Dedifferentiated amniotic fluid mesenchymal stem cell (primary cell): ENCODE results near the gene ZDHHC17.
"Not testable (repeated sequence)": the region's sequence is repeated elsewhere in the genome, so short reads cannot be mapped to it uniquely, and the experiment has no call there.

Experiments used
- DNase-seq: peaks from one replicate; pipeline ENCODE4 v3.0.0-alpha.2; 2016; ENCODE audit errors: extremely low spot score

ZDHHC17 gene, protein sequence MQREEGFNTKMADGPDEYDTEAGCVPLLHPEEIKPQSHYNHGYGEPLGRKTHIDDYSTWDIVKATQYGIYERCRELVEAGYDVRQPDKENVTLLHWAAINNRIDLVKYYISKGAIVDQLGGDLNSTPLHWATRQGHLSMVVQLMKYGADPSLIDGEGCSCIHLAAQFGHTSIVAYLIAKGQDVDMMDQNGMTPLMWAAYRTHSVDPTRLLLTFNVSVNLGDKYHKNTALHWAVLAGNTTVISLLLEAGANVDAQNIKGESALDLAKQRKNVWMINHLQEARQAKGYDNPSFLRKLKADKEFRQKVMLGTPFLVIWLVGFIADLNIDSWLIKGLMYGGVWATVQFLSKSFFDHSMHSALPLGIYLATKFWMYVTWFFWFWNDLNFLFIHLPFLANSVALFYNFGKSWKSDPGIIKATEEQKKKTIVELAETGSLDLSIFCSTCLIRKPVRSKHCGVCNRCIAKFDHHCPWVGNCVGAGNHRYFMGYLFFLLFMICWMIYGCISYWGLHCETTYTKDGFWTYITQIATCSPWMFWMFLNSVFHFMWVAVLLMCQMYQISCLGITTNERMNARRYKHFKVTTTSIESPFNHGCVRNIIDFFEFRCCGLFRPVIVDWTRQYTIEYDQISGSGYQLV

DNA sequence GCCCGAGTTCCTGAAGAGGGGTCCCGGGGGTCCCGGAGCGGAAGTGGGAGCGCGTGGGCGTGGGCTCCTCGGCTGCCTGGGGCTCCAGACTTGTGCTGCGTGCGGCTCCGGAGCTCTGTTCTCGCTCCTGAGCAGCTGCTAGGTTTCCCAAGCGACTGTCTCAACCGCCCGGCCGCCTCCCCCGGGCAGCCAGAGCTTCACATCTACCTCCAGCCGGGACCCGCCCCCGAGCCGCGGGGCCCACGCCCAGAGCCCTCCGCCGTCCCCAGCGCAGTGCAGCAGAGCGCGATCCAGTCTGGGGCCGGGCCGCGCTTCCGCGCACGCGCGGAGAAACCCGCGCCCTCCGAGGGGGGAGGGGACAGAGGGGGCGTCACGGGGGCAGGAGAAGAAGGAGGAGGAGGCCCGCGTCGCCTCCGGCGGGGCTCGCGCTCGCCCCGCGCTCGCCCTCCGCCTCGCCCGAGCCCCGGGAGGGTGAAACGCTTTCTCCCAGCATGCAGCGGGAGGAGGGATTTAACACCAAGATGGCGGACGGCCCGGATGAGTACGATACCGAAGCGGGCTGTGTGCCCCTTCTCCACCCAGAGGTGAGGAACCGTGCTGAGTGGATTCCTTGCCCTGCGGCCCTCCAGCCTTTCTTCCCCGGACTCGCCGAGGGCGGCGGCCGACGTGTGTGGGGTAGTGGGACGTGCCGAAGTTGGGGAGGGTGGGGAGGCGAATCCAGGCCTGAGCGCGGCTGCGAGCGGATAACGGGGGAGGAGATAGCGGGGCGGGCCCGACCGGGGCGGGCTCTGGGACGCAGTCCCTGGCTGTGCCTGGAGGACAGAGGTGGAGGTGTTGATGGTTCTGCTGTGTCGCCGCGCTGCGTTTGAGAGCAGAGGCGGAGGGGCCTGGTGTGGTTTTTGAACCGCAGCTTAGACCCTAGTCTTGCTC lies at the start of gene ZDHHC17:
Gene ZDHHC17, plus strand, starts transcription at position 370 of the 930 bp plus-strand sequence. Its CDS starts 122 bp downstream, at position 492.
- DNase-seq, result peak; percentile 89

DNA sequence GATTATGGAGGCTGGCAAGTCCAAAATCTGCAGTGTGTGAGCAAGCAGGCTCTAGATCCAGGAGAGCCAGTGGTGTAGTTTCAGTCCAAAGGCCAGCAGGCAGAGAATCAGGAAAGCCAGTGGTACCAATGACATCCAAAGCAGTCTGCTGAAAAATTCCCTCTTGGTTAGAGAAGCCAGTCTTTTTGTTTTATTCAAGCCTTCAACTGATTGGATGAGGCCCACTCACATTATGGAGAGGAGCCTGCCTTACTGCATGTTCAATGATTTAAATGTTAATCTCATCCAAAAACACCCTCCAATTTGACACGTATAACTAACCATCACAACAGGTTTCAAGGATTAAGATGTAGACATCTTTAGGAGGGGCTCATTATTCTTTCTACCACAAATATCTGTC lies 49.5 kb upstream of the ZDHHC17 start:
- no peak for DNase-seq

DNA sequence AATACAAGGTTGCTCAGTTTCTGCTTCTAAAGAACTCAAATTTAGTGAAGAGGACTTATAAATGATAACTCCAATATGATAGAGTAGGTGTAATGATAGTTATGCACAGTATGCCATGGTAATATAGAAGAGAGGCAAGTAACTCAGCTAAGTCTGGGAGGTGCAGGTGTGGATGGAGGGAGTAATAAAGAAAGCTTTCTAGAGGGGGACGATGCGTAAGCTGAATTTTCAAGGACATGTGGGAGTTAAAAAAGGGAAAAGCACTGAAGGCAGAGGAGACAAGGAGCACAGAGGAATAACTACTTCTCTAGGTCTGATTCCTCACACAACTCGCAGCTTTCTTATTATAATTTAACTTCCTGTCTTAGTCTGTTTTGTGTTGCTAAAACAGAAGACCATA lies 49.1 kb upstream of the ZDHHC17 start:
- no peak for DNase-seq

DNA sequence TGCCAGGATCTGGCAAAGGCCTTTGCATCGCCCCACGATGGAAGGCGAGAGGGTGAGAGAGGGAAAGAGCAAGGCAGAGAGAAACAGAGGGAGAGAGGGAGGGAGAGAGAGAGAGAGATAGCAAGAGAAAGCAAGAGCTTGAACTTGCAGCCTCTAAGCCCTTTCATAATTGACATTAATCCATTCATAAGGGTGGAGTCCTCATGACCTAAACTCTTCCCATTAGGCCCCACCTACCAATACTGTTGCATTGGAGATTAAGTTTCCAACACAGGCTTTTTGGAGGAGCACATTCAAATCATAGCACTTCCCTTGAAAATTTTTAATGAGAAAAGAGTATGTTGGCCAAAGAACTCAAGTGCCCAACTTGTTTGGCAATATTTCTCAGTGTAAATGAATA lies 48.6 kb upstream of the ZDHHC17 start:
- no peak for DNase-seq

DNA sequence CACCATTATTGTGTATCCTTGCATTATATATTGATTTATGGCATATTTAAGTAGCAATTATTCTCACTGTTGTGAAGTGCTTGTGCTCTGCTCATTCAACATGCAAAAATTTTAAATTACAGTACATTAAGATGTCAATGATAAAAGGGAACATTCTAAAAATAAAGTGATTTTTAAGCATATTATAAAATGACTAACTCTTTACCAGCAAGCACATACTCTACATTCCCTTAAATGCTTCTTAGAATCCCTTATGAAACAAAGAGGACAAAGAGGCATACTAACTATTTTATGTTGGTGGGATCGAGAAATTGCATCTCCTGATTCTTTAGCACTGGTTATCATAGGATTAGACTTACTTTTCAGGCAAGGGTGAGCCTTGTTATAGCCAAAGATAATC lies 46.6 kb upstream of the ZDHHC17 start:
- DNase-seq, result no peak

DNA sequence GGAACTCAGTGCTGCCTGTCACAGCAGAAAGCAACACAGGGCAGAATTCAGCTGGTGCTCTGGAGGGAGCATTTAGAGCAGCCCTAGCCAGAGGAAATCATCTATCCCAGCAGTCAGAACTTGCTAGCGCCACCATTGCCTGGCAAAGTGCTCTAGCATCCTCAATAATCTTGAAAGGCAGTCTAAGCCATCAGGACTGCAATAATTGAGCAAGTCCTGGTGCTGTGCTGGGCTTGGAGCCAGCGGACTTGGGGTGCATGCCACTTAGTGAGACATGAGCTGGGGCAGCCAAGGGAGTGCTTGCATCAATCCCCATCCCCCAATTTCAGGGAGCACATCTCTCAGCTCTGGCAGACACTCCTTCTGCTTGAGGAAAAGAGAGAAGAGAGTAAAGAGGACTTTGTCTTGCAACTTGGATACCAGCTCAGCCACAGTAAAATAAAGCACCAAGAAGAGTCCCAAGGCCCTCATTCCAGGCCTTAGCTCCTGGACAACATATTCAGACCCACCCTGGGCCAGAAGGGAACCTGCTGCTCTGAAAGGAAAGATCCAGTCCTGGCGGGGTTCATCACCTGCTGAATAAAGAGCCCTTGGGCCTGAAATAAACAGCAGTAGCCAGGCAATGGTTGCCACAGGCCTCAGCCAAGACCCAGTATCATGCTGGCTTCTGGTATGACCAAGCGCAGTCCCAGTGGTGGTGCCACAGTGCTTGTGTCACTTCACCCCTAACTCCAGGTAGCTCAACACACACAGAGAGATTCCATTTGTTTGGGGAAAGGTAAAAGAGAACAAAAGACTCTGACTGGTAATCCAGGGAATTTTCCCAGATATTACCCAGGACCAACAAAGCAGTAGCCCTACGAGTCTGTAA lies 44.5 kb upstream of the ZDHHC17 start:
- DNase-seq, result no peak

DNA sequence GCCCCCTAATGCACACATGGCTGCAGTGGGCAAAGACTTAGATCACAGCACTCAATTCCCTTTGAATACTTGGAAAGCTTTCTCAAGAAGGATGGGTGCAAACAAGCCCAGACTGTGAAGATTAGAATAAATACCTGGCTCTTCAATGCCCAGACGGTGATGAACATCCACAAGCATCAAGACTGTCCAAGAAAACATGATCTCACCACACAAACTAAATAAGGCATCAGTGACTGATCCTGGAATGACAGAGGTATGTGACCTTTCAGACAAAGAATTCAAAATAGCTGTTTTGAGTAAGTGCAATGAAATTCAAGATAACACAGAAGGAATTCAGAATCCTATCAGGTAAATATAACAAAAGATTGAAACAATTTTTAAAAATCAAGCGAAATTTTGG lies 43.8 kb upstream of the ZDHHC17 start:
- DNase-seq, result peak; percentile 24

DNA sequence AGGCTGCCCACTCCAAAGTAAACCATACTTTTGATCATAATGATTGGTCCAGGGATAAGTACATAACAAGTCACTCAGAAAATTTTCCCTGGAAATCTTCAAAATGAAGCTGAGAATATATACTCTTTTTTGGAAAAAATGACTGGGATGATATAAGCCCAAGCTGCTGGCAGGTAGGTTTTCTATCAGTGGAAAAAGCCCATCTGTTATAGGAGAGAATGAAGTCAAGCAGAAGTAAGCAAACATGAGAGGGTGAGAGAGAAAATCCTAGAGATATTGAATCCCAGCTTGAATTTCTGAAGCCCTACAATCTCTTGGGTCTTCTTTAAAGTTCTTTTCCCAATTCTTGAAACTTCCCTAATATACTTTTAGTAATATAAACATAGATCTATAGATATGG lies 37.3 kb upstream of the ZDHHC17 start:
- DNase-seq, result no peak

DNA sequence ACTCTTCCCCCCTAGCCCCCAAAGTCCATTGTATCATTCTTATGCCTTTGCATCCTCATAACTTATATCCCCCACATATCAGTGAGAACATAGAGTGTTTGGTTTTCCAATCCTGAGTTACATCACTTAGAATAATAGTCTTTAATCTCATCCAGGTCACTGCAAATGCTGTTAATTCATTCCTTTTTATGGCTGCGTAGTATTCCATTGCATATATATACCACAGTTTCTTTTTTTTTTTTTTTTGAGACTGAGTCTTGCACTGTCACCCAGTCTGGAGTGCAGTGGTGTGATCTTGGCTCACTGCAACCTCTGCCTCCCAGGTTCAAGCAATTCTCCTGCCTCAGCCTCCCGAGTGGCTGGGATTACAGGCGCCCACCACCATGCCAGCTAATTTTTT lies 31.7 kb upstream of the ZDHHC17 start:
- DNase-seq, result not testable (repeated sequence)

DNA sequence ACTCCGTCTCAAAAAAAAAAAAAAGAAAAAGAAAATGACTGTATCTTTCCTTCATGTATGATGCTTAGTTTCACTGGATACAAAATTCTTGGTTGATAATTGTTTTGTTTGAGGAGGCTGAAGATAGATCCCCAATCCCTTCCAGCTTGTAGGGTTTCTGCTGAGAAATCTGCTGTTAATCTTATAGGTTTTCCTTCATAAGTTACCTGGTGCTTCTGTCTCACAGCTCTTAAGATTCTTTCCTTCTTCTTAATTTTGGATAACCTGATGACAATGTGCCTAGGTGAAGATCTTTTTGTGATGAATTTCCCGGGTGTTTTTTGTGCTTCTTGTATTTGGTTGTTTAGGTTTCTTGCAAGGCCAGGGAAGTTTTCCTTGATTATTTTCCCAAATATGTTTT lies 26.2 kb upstream of the ZDHHC17 start:
- DNase-seq, result not testable (repeated sequence)

DNA sequence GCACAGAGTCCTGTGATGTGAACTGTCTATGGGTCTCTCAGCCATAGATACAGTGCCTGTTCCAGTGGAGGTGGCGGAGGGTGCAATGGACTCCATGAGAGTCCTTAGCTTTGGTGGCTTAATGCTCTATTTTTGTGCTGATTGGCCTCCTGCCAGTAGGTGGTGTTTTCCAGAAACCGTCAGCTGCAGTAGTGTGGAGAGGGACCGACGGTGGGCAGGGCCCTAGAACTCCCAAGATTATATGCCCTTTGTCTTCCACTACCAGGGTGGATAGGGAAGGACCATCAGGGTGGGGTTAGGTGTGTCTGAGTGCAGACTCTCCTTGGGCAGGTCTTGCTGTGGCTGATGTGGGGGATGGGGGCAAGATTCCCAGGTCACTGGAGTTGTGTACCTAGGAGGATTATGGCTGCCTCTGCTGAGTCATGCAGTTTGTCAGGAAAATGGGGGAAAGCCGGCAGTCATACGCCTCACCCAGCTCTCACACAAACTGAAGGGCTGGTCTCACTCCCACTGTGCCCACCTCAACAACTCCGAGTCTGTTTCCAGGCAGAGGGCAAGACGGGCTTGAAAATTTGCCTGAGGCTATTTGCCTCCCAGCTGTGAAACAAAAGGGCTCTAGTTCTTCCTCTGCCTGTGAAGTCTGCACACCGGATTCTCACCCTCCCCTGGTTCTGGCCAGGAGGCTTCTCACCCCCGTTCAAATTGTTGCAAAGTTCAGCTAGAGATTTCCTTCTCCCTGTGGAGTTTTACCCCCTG lies 24.9 kb upstream of the ZDHHC17 start:
- DNase-seq, result no peak

DNA sequence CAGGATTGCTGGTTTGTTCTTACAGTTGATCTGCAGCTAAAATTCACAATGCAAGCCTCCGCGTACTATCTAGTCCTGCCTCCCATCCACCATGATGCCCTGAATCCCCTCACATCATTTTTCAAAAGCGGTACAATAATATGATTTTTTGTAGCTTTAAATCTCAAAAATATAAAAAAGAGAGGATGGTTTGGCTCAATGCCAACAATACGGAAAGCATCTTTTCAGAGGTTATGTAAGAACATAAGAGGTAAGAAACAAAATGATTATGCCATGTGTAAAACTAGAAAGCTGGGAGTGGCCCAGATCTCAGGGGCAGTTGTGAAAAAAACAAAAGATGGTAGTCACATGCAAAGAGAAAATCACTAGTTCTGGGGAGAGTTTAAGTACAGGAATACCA lies 24.0 kb upstream of the ZDHHC17 start:
- no peak for DNase-seq

DNA sequence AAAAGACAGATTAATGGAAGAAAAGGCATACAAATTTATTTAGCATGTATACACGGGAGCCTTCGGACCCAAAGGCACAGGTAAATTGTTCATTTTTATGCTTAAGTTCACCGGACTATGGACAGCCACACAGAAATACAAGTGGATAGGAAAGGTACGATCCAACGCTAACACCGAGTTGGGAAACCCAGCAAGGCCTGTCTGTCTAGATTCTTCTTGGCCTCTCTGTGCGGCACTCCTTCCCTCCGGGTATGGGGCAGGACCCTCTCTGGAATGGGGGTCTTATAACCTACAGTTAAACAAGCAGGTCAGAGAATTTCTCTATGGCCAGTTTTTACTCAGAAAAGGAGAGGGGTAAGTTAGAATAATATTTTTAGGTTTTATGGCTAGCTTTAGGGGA lies 23.4 kb upstream of the ZDHHC17 start:
- DNase-seq, result no peak

DNA sequence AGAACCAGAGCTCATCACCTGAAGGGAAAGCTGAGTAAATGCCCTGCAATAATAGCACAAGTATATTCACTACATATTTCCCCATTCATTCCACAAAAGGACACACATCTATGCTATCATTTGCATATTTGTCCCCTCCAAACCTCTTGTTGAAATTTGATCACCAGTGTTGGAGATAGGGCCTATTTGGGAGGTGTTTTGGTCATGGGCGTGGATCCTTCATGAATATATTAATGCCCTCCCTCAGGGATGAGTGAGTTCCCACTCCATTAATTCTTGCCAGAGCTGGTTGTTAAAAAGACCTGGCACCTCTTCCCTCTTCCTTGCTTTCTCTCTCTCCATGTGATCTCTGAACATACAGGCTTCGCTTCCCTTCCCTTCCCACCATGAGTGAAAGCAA lies 18.6 kb upstream of the ZDHHC17 start:
- no peak for DNase-seq

DNA sequence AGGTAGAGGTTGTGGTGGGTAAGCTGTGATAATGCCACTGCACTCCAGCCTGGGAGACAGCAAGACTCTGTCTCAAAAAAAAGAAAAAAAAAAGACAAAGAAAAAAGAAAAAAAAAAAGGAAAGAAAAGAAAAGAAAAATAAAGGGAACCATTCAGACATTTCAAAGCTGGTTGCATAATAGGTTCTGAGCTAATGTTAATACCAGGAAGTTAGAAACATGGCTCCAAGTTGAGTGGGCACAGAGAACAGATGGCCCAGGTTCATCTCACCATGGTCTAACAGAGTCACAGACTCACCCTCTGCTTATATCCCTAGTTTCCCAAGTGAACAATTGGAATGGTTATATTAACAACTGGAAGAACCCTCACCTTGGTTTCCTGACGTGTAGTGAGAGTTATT lies 17.4 kb upstream of the ZDHHC17 start:
- DNase-seq, result no peak

DNA sequence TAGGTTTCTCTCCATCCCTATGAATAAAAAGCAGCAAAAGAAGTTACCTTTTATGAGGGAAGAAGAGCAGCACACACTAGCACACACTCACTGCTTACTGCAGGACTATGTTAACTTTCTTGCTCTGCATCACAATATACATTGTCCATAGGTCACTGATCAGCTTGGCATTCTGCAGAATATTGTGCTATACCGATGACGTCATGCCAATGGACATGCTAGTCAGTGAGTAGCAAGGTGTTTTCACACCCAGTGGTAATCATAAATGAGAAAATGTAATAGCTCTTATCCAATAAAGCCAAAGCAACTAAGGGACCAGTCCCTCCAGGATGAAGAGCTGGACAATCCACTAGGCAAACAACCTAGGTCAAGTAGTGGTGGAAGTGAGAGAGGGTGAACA lies 16.7 kb upstream of the ZDHHC17 start:
- no peak for DNase-seq

DNA sequence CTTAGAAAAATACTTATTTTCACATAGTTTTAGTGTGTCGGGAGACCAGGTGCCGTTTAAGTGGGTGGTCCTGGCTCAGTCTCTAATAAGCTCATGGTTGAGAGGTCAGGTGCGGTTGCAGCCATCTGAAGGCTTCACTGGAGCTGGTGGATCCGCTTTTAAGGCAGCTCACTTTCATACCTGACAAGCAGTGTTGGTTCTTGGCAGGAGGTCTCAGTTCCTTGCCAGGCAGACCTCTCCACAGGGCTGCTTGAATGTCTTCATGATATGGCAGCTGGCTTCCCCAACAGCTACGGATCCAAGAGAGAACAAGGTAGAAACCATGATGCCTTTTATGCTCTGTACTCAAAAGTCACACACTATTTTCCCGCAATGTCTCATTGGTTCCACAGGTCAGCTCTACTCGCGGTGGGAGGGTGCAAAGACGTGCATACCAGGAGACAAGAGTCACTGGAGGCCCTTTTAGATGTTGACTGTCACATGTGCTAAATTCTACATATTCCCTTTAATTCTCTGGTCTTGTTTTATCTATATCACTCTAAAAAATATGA lies 8.0 kb upstream of the ZDHHC17 start:
- no peak for DNase-seq

DNA sequence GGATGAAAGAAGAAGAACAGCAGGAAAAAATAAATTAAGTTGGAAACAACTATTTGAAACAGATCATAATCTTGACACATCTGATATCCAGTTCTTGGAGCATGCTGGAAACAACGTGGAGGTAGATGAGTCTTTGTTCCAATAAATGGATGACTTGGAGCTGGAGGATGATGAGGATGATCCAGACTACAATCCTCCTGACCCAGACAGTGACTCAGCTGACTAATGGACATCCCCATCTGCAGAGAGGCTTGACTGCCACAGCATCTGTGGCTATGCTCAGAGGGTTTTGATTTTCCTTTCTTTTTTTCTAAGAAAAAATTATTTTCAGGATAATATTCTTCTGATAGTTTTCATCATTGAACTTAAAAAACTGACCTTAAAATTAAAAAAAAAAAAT lies 6.2 kb upstream of the ZDHHC17 start:
- DNase-seq, result no peak

DNA sequence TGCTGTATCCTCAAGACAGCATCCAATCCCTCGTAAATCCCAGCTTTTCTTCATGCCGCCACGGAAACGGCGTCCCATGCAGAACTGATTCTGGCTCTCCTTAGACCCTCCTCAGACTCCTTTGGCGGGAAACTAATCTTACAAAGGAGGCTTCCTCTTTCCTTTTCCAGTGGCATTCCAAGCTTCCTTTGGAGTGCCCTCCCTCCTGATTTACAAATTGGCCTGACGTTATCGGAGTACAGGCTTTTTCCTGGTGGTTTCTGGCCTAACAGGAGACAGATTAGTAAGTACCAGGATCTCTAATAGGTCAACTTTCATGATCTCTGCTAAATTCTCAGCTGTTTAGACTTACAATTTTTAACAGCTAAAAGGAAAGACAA lies 1.3 kb upstream of the ZDHHC17 start:
- no peak for DNase-seq

DNA sequence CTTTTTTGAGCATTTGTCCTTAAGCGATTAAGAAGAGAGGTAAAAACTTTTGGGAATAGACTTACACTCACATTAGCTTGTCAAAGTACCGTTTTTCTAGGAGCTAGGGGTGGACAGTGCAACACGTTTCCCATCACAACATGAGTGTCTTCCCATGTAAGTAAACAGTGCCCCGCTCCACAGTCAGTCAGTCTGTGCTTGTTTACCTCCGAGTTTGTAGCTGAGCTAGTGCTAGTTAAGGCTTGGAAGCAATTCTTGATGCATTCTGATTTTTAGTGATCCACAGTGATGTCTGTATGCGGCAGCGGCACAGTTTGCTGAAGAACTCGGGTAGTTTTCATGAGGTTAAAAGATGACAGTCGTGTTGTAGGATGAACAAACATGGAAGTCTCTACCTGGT lies 941 bp downstream of the ZDHHC17 start:
- no peak for DNase-seq
